GM21786 (cell line): ENCODE data around the gene SVEP1.

Experiments
- ATAC-seq: cut with Tn5 transposase; IDR thresholded peaks from one replicate; pipeline ENCODE4 v1.9.1; 2021; ENCODE audit not compliant: unreplicated experiment

Gene SVEP1

GRCh38 chr9:110327716-110328115 lies 251.8 kb downstream of the SVEP1 start:
- no peak for ATAC-seq

- no peak for ATAC-seq
These were observed 255.7 kb downstream of the SVEP1 start for GRCh38 chr9:110323818-110324217.

- no peak for ATAC-seq
These were observed 258.7 kb downstream of the SVEP1 start for GRCh38 chr9:110320651-110321445.

GRCh38 chr9:110319781-110320492 lies 259.6 kb downstream of the SVEP1 start:
- ATAC-seq = no peak

- no peak for ATAC-seq
These were observed 261.6 kb downstream of the SVEP1 start for GRCh38 chr9:110317911-110318310.

- peak; percentile 98 for ATAC-seq
These were observed 263.1 kb downstream of the SVEP1 start for GRCh38 chr9:110316261-110317075.
